ENCODE results near the gene LRIT2.

DNA sequence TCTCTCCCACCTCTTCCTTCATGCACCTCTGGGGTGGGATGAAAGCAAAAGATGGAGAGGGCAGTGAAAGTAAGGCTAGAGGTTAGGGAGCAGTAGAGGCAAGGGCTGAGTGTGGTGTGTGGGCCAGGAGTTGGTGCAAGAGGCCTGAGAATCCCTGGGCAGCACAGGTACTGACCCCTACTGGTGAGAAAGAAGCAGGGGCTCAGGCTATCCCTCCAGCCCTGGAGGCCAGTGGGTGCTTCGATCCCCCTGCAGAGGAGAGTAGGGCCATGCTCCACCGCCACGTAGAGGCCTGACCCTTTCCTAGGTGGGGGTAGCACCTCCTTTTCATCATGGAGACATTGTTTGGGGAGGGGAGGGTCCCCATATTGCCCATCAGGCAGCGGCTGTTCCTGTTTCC, 21.2 kb downstream of the LRIT2 start:
- peak; percentile 60 for TF ChIP-seq CTCF (IDR thresholded peaks at IDR 0.05)
- no peak for TF ChIP-seq ZFX (IDR thresholded peaks at IDR 0.05; ENCODE audit: borderline replicate concordance)
